ENCODE results near the gene NCKAP5.

The NCKAP5 gene

GRCh38 chr2:133574186-133574585 is 5.9 kb upstream of the NCKAP5 start:
- no peak for DNase-seq (ENCODE audit: low spot score)

- DNase-seq (ENCODE audit: low spot score) = no peak
Observed at GRCh38 chr2:133573491-133574162, 5.4 kb upstream of the NCKAP5 start.

- no peak for DNase-seq (ENCODE audit: low spot score)
Observed at GRCh38 chr2:133571249-133571648, 3.0 kb upstream of the NCKAP5 start.

- no peak for DNase-seq (ENCODE audit: low spot score)
Observed at GRCh38 chr2:133570542-133570941, 2.3 kb upstream of the NCKAP5 start.

DNA sequence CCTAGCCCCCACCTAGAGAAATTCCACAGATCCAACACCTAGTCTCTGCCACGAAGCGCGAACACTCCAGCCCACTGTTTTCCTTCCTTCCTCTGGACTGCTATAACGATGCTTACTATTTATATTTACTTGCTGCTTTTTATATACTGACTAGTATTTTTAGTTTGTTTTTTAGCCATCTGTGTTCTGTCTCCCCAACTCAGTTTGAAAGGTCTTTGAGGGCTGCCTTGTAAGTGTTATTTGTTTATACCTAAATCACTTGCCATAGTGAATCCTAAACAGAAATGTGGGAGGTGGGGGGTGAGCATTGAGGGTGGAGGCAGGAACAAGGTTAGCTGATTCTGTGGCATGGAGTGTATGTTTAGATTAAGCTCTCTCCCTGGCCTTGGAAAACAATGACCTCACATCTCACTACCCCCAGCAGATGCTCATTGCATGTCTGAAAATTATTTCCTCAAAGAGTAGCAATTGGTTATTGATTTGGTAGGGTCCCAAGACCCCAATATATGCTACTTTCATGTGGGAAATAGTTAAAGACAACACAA is 1.1 kb upstream of the NCKAP5 start:
- no peak for DNase-seq (ENCODE audit: low spot score)

DNA sequence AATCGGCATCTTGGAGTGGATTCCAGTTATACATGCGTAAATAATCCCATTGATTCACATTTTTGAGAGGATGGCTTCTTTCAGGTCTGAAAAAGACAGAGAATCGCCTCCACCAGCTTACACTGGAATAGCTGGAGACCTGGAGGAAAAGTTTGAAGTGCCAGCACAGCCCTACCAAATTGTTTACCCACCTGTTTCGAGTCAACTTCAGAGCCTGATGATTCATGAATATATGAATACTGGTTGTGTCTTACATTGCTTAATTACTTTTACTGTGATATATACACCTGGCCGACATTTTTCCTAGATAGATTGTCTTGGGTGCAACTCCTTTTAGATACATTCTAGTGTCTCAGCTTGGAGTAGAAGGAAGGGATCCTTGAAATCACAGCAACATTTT is 335 bp upstream of the NCKAP5 start:
- no peak for DNase-seq (ENCODE audit: low spot score)

GRCh38 chr2:133562558-133562957 is 5.7 kb downstream of the NCKAP5 start:
- no peak for DNase-seq (ENCODE audit: low spot score)

- no peak for DNase-seq (ENCODE audit: low spot score)
Observed at GRCh38 chr2:133561045-133561852, 7.0 kb downstream of the NCKAP5 start.

DNA sequence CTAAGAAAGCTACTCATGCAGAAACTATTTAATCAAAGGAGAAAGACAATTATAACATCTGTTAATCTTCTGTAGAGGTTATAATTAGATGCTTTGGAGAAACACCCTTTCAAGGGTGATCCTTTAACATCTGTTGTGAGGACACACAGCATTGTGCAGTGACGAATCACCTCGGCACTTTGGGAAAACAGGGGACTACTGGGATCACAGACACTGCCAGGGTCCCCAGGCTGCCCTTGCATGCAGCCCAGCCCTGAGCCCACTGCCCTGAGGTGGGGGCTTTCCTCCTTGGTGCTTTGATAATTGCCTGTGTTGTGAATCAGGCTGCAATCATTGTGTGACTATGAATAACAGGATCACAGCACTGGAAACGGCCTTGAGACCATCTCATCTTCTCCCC is 10.6 kb downstream of the NCKAP5 start:
- DNase-seq (ENCODE audit: low spot score) = no peak

DNA sequence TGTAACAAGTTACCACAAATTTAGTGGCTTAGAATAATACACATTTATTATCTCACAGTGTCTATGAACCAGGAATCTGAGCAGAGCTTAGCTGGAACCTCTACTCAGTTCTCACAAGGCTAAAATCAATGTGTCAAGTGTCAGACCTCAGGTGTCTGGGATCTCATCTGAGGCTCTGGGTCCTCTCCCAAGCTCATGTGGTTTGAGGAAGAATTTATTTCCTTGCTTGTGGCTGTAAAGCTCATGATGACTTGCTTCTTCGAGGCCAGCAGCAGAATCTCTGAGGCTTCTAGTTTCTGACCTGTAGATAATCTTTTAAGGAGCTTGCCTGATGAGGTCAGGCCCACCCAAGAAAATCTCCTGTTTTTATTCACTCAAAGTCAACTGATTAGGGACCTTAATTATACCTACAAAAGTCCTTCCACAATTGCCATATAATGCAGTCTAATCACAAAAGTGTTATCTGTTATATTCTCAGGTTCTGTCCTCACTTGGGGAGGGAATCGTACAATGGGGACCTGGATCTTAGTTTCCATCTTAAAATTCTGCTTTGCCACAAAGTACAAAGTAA is 14.3 kb downstream of the NCKAP5 start:
- DNase-seq (ENCODE audit: low spot score) = no peak

DNA sequence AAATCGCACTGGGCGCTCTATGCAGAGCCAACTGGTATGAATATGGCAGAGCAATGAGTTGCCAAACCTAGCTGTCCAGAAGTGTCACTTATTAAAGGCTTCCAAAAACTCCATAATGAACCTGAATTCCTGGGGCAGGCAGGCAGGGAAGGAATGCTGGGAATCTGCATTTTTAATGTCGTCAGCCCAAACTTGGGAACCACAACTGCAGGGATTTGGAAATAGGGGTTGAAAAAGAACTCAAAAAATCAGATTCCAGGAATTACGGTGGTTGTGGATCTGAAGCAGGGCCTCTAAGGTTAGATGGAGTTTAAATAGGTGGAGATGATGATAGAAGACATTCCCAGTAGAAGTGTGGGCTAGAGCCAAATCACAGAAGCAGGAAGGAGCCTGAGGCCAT is 15.0 kb downstream of the NCKAP5 start:
- DNase-seq (ENCODE audit: low spot score) = no peak

DNA sequence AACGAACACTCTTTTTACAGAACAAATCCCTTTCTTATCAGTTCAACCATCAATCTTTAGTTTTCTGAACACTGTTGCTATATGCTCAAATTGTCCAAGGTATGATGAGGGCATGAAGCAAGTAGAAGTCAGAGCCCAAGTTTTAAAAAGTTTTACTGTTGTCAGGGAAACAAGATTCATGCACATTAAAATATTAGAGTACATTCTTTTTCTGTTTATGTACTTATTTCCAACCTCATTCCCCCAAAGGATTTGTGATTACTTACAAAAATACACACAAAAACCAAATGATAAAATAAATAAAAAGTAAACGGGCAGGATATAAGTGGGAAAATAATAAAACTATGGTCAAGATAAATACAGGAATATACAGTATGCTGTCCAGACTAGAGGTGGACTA is 15.4 kb downstream of the NCKAP5 start:
- no peak for DNase-seq (ENCODE audit: low spot score)

GRCh38 chr2:133541797-133542196 is 26.5 kb downstream of the NCKAP5 start:
- DNase-seq (ENCODE audit: low spot score) = no peak

DNA sequence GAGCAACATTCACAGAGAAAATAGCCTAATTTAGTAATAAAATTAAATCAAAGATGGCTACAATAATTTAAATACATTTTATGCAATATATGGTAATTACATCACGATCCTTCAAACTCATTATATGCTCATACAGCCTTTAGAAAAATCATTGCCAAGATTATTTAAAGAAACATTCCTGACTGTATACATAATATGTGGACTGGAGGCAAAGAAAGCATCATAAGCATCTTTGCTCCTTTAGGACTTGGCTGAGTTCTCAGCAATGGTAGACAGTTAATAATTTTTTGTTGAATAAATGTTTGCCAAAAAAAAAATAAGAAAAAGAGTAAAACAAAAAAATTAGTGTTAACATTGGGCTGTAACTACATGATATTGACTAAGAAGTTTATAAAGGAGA is 26.9 kb downstream of the NCKAP5 start:
- DNase-seq (ENCODE audit: low spot score) = no peak

- no peak for DNase-seq (ENCODE audit: low spot score)
Observed at GRCh38 chr2:133532919-133533318, 35.3 kb downstream of the NCKAP5 start.

GRCh38 chr2:133531382-133531781 is 36.9 kb downstream of the NCKAP5 start:
- no peak for DNase-seq (ENCODE audit: low spot score)

DNA sequence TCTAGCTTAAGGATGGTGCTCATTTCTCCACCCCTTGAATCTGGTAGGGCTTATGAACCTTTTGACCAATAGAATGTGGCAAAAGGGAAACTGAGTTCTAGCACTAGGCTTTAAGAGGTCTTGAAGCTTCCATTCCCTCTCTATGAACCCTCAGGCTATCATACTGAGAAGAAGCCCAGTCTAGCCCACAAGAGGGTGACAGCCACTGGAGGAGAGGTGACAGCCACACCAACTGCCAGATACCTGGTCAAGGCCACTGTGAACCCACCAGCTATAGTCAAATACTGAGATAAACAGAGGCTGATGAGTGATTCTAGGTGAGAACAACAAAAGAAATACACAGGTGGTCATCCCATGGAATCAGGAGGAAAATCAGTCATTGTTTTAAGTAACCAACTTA is 37.6 kb downstream of the NCKAP5 start:
- DNase-seq (ENCODE audit: low spot score) = no peak

GRCh38 chr2:133526530-133527300 is 41.5 kb downstream of the NCKAP5 start:
- DNase-seq (ENCODE audit: low spot score) = no peak

DNA sequence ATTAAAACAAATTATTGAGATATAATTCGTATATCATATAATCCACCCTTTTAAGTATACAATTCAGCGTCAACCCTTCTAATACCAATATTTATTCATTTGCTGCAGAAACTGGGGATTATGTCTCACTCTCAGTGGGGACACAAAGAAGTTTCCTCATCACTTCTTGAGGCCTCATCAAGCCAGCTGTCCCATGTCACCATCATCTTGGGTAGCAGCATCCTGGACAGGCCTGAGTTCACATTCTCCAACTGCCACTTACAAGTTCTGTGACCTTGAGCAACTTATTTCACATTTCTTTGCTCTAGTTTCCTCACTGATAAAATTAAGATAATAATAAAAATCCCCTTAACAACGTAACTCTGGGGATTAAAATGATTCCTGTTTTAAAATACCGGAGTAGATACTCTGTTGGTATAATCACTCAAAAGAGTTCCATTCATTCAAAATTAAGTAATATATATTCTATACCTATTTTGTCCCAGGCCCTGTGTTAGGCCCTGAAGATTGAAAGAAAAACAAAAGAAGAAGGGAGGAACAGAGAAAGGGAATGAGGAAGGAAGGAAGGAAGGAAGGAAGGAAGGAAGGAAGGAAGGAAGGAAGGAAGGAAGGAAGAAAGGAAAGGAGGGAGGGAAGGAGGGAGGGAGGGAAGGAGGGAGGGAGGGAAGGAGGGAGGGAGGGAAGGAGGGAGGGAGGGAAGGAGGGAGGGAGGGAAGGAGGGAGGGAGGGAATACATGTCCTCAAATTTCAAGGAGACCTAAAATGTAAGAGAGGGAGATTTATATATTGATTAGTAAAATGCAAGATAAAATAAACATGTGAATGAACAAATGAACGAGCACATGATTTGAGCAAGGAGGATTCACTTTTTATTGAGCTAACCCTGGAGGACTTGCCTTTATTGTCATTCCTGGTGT is 42.4 kb downstream of the NCKAP5 start:
- no peak for DNase-seq (ENCODE audit: low spot score)

DNA sequence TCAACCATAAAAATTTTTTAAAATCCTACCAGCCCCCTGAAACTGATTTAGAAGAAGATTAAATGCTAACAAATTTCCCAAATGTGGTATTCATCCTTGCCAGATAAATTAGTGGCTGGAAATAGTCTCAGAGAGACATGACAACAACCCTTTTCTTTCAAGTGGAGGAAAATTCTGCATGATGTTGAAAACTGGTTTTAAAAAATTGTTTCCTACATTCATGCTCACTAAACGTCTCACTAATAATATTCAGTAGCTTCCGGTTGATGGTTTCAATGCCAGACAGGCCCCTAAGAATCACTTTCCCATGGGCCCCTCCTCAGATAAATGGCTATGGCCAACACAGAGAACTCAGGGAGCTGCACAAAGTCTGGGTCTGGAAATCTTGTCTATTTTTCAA is 43.2 kb downstream of the NCKAP5 start:
- DNase-seq (ENCODE audit: low spot score) = no peak

GRCh38 chr2:133523406-133523805 is 44.9 kb downstream of the NCKAP5 start:
- DNase-seq (ENCODE audit: low spot score) = no peak
